GM21825 (cell line): ENCODE measurements around the gene JCAD.
"Not testable (repeated sequence)": the region's sequence is repeated elsewhere in the genome, so short reads cannot be mapped to it uniquely, and the experiment has no call there.

Experiments
- ATAC-seq: cut with Tn5 transposase; IDR thresholded peaks from one replicate; pipeline ENCODE4 v1.9.1; 2021; ENCODE audit warnings: mild to moderate bottlenecking, moderate library complexity; ENCODE audit not compliant: unreplicated experiment

Gene JCAD

DNA sequence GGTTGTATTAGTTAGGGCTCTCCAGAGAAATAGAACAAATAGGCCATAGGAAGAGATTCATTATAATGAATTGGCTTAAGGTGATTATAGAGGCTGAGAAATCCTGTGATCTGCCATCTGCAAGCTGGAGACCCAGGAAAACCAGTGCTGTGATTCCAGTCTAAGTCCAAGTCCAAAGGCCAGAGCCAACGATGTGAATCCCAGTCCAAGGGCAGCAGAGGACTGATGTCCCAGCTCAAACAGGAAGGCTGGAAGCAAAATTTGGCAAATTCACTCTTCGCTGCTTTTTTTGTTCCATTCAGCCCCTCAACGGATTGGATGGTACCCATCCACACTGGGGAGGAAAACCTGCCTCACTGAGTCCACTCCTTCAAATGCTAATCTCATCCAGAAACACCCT, 68.0 kb downstream of the JCAD start:
- no peak for ATAC-seq

- no peak for ATAC-seq
Measured at GRCh38 chr10:29987471-29987870, 71.9 kb downstream of the JCAD start.

- no peak for ATAC-seq
Measured at GRCh38 chr10:29982997-29983648, 76.3 kb downstream of the JCAD start.

GRCh38 chr10:29981510-29981909, 77.9 kb downstream of the JCAD start:
- no peak for ATAC-seq

- no peak for ATAC-seq
Measured at GRCh38 chr10:29980084-29980483, 79.3 kb downstream of the JCAD start.

DNA sequence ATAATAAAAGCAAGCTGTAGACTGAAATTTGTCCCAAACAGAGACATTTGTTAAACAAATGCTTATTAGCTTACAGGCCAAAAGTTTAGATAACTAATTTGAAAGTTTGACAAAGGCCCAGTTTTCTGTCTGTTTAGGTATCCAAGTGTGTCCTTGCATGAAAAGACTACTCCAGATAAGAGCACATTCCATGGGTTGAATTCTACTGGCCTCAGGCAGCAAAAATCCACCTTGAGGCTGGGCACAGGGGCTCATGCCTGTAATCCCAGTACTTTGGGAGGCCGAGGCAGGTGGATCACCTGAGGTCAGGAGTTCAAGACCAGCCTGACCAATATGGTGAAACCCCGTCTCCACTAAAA, 80.0 kb downstream of the JCAD start:
- not testable (repeated sequence) for ATAC-seq

DNA sequence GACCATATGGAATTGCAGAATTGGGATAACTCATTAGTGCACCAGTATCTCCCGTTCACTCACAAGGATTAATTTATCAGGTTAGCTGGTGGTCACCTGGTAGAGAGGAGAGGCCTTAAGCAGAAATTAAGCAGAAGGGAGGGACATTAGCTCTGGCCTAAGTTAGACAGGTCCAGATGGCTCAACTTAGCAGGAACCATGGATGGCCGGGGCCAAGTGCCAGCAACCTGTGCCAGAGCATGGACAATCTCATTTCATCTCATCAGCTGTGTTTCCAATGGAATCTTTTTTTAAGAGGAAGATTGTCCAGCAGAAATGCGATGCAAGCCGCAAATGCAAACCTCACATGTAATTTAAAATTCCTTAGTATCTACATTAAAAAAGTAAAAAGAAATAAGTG, 82.2 kb downstream of the JCAD start:
- no peak for ATAC-seq

- ATAC-seq: no peak
Measured at GRCh38 chr10:29976134-29976533, 83.3 kb downstream of the JCAD start.

- ATAC-seq: no peak
Measured at GRCh38 chr10:29974773-29975172, 84.6 kb downstream of the JCAD start.

- ATAC-seq: no peak
Measured at GRCh38 chr10:29973921-29974320, 85.5 kb downstream of the JCAD start.

- ATAC-seq: no peak
Measured at GRCh38 chr10:29970576-29970975, 88.8 kb downstream of the JCAD start.

GRCh38 chr10:29970012-29970396, 89.4 kb downstream of the JCAD start:
- no peak for ATAC-seq

DNA sequence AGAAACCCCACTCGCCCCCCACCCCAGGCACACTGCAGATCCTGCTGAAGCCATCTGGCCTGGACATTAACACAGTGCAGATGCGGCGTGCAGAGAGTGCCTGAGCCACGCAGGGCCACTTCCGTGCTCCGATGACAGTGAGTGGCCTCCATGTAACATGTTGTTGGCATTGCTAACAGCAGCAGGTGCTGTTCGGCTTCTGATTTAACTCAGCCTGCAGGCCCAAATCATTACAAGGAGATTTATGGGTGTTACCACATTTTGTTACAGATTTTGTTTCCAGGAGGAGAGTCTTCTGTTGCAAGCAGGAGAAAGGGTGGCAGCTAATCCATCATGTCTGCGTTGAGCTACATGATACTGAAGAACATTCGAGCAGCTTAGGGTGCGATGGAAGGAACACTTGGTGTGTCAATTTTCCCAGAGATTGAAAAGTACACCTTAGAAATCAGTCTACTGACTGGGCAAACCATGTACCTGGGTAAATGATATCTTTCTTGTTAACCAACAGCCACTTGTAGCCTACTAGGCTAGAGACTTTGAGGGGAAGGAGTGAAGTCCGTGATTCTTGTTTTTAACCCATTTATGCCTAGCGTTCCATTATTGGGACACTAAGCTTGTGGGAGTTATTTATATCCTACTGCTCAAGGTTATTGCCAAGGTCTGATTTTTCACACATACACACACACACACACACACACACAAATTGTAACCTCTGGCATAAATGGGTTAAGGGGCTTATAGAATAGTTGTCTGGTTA, 90.0 kb downstream of the JCAD start:
- ATAC-seq: no peak

GRCh38 chr10:29968585-29968984, 90.8 kb downstream of the JCAD start:
- ATAC-seq: no peak

GRCh38 chr10:29966269-29966668, 93.1 kb downstream of the JCAD start:
- no peak for ATAC-seq
